ENCODE data around the gene ACTL8.

DNA sequence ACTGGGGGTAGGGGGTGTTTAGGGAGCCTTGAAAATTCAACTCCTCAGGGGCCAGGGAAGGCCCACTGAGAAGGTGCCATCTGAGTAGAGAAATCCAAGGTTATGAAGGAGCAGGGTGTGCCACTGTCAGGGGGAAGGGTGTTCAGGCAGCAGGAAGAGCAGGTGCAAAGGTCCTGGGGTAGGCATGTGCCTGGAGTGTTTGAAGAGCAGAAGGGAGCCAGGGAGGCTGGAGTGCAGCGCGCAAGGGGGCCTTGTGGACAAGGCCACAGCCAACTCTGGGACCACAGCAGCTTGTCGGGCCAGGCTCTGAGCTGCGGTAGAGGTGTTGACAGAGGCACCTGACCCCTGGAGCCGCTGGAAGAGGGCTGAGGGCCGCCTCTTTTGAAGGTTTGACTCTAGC is 19.3 kb downstream of the ACTL8 start:
- TF ChIP-seq SRF (IDR thresholded peaks at IDR 0.05; ENCODE audit: low read depth): no peak
- TF ChIP-seq, protein P1, sequence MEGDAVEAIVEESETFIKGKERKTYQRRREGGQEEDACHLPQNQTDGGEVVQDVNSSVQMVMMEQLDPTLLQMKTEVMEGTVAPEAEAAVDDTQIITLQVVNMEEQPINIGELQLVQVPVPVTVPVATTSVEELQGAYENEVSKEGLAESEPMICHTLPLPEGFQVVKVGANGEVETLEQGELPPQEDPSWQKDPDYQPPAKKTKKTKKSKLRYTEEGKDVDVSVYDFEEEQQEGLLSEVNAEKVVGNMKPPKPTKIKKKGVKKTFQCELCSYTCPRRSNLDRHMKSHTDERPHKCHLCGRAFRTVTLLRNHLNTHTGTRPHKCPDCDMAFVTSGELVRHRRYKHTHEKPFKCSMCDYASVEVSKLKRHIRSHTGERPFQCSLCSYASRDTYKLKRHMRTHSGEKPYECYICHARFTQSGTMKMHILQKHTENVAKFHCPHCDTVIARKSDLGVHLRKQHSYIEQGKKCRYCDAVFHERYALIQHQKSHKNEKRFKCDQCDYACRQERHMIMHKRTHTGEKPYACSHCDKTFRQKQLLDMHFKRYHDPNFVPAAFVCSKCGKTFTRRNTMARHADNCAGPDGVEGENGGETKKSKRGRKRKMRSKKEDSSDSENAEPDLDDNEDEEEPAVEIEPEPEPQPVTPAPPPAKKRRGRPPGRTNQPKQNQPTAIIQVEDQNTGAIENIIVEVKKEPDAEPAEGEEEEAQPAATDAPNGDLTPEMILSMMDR (IDR thresholded peaks at IDR 0.05 in 2 of 3, conservative IDR thresholded peaks at IDR 0.05 in 1 of 3; ENCODE audit: borderline replicate concordance in 1 of 3, insufficient read depth in 1 of 3, low read depth in 2 of 3, low read length in 2 of 3): no peak
- TF ChIP-seq, protein P2, sequence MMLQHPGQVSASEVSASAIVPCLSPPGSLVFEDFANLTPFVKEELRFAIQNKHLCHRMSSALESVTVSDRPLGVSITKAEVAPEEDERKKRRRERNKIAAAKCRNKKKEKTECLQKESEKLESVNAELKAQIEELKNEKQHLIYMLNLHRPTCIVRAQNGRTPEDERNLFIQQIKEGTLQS (IDR thresholded peaks at IDR 0.05): no peak
- TF ChIP-seq YY1 (IDR thresholded peaks at IDR 0.05; ENCODE audit: extremely low read depth, insufficient replicate concordance, low read depth, low read length): no peak
- no peak for TF ChIP-seq POLR2A (IDR thresholded peaks at IDR 0.05; ENCODE audit: borderline replicate concordance, extremely low read depth, insufficient read depth, insufficient read length)
